HEK293 (cell line): ENCODE measurements around the gene DNHD1.

Experiments
- CTCF ChIA-PET: fragments of 350-600 bp; formaldehyde crosslinking; extraction: SDS; loops from one replicate; lab custom pipeline; 2021; ENCODE audit warnings: antibody characterized with exemption; lab: Yijun Ruan, JAX
- POLR2A ChIA-PET: fragments of 300-600 bp; formaldehyde crosslinking; extraction: SDS; loops from one replicate; lab custom pipeline; 2020; ENCODE audit warnings: antibody characterized with exemption, inconsistent platforms; lab: Yijun Ruan, JAX
- H3K27ac ChIP-seq: fragments of 200-500 bp; sonication (Bioruptor generic); 2 replicates; pipeline ENCODE4 v1.5.1; 2014; ENCODE audit warnings: low read depth, low read length, control low read depth, inconsistent platforms; ENCODE audit errors: extremely low read depth
- H3K36me3 ChIP-seq, 2 experiments: fragments of 200-500 bp in 1 of 2; sonication (Bioruptor generic) in 1 of 2; 1 replicate in 1 of 2; 2 replicates in 1 of 2; pipeline ENCODE4 v1.5.1; 2014 to 2017; ENCODE audit warnings: inconsistent platforms in 2 of 2, low read length in 2 of 2; ENCODE audit not compliant: control insufficient read depth in 2 of 2, insufficient read depth in 1 of 2
- H3K4me1 ChIP-seq: fragments of 200-500 bp; sonication (Bioruptor generic); 2 replicates; pipeline ENCODE4 v1.5.1; 2014; ENCODE audit warnings: mild to moderate bottlenecking, low read length, inconsistent platforms; ENCODE audit not compliant: control insufficient read depth, insufficient read depth
- H3K4me3 ChIP-seq: 2 replicates; pipeline ENCODE4 v1.5.1; 2011; ENCODE audit warnings: low read depth, mild to moderate bottlenecking, control low read depth, low read length, moderate library complexity
- H3K9me3 ChIP-seq: fragments of 200-500 bp; sonication (Bioruptor generic); 2 replicates; pipeline ENCODE4 v1.5.1; 2014; ENCODE audit warnings: low read depth, low read length, inconsistent platforms; ENCODE audit not compliant: control insufficient read depth, insufficient read depth
- INSM2 ChIP-seq: fragments of 450-650 bp; formaldehyde crosslinking; IDR thresholded peaks from 2 replicates; pipeline ENCODE4 v1.5.1; 2016; ENCODE audit warnings: missing biosample characterization, missing genetic modification characterization
- PRDM1 ChIP-seq: fragments of 450-650 bp; formaldehyde crosslinking; IDR thresholded peaks from 2 replicates; pipeline ENCODE4; 2016; ENCODE audit warnings: missing biosample characterization, missing genetic modification characterization
- SCRT1 ChIP-seq: fragments of 450-650 bp; formaldehyde crosslinking; IDR thresholded peaks from 2 replicates; pipeline ENCODE4 v1.5.1; 2016; ENCODE audit warnings: missing biosample characterization, missing genetic modification characterization, borderline replicate concordance
- YY1 ChIP-seq: fragments of 450-650 bp; formaldehyde crosslinking; IDR thresholded peaks from 2 replicates; pipeline ENCODE4 v1.5.1; 2018; ENCODE audit warnings: missing biosample characterization, missing genetic modification characterization
- ZBTB10 ChIP-seq: fragments of 450-650 bp; formaldehyde crosslinking; IDR thresholded peaks from 2 replicates; pipeline ENCODE4 v1.5.1; 2016; ENCODE audit warnings: missing biosample characterization, missing genetic modification characterization
- ZNF133 ChIP-seq: fragments of 450-650 bp; formaldehyde crosslinking; IDR thresholded peaks from 2 replicates; pipeline ENCODE4 v1.5.1; 2016; ENCODE audit warnings: missing biosample characterization, missing genetic modification characterization
- ZNF146 ChIP-seq: fragments of 450-650 bp; formaldehyde crosslinking; IDR thresholded peaks from 2 replicates; pipeline ENCODE4 v1.5.1; 2016; ENCODE audit warnings: missing biosample characterization, missing genetic modification characterization
- ZNF148 ChIP-seq: fragments of 450-650 bp; formaldehyde crosslinking; IDR thresholded peaks from 2 replicates; pipeline ENCODE4 v1.5.0; 2017; ENCODE audit warnings: missing biosample characterization, missing genetic modification characterization, borderline replicate concordance
- ZNF19 ChIP-seq: fragments of 450-650 bp; formaldehyde crosslinking; IDR thresholded peaks from 2 replicates; pipeline ENCODE4; 2016; ENCODE audit warnings: missing biosample characterization, missing genetic modification characterization, low read depth
- ZNF350 ChIP-seq: fragments of 450-650 bp; formaldehyde crosslinking; IDR thresholded peaks from 2 replicates; pipeline ENCODE4 v1.5.0; 2017; ENCODE audit warnings: missing biosample characterization, mild to moderate bottlenecking, missing genetic modification characterization
- ZNF426 ChIP-seq: fragments of 450-650 bp; formaldehyde crosslinking; IDR thresholded peaks from 2 replicates; pipeline ENCODE4 v1.5.1; 2017; ENCODE audit warnings: missing biosample characterization, missing genetic modification characterization, mild to moderate bottlenecking, inconsistent platforms, moderate library complexity
- ZNF488 ChIP-seq: fragments of 450-650 bp; formaldehyde crosslinking; IDR thresholded peaks from 2 replicates; pipeline ENCODE4 v1.5.1; 2016; ENCODE audit warnings: missing biosample characterization, missing genetic modification characterization
- ZNF560 ChIP-seq: fragments of 450-650 bp; formaldehyde crosslinking; IDR thresholded peaks from 2 replicates; pipeline ENCODE4 v1.5.1; 2017; ENCODE audit warnings: missing biosample characterization, missing genetic modification characterization, borderline replicate concordance
- ZNF571 ChIP-seq: fragments of 450-650 bp; formaldehyde crosslinking; IDR thresholded peaks from 2 replicates; pipeline ENCODE4 v1.5.0; 2017; ENCODE audit warnings: missing biosample characterization, missing genetic modification characterization
- ZNF660 ChIP-seq: fragments of 450-650 bp; IDR thresholded peaks from 2 replicates; pipeline ENCODE4 v1.5.1; 2018; ENCODE audit warnings: missing biosample characterization, mild to moderate bottlenecking, missing genetic modification characterization
- ZSCAN16 ChIP-seq: fragments of 450-650 bp; formaldehyde crosslinking; IDR thresholded peaks from 2 replicates; pipeline ENCODE4 v1.5.1; 2016; ENCODE audit warnings: missing biosample characterization, missing genetic modification characterization

The DNHD1 gene

GRCh38 chr11:6546735-6547134 is 49.7 kb downstream of the DNHD1 start:
- Histone ChIP-seq H3K9me3 (no peaks in the 10 kb centered on the region), H3K36me3 (peaks cover 0 to 34% of the 10 kb centered on the region in 2 experiments; a peak in 1 of 3 replicates), H3K4me3 (no peak overlapping the region), H3K4me1 (no peaks in the 10 kb centered on the region), H3K27ac (no peak overlapping the region)
- TF ChIP-seq YY1 (tag by site-specific recombination): no peak
- no peak for TF ChIP-seq ZBTB10 (tag by site-specific recombination)
- no peak for TF ChIP-seq ZNF560 (tag by site-specific recombination)
- TF ChIP-seq PRDM1 (tag by site-specific recombination): no peak
- TF ChIP-seq ZNF148 (tag by site-specific recombination): no peak
- POLR2A ChIA-PET: no interaction called here
- CTCF ChIA-PET: no interaction called here

- Histone ChIP-seq H3K9me3 (no peaks in the 10 kb centered on the region), H3K27ac (no peak overlapping the region), H3K36me3 (peaks cover 0 to 34% of the 10 kb centered on the region in 2 experiments; a peak in 1 of 3 replicates), H3K4me3 (no peak overlapping the region), H3K4me1 (no peaks in the 10 kb centered on the region)
- TF ChIP-seq SCRT1 (tag by site-specific recombination) (no peak), ZNF660 (tag by site-specific recombination) (no peak), ZNF146 (tag by site-specific recombination) (no peak), ZSCAN16 (tag by site-specific recombination) (no peak), ZNF350 (tag by site-specific recombination) (no peak), ZNF133 (tag by site-specific recombination) (no peak), ZNF19 (tag by site-specific recombination) (no peak), ZNF426 (tag by site-specific recombination) (no peak), ZNF571 (tag by site-specific recombination) (no peak), INSM2 (tag by site-specific recombination) (no peak), ZNF488 (tag by site-specific recombination) (no peak)
- ChIA-PET CTCF (interaction anchor here (0.6 to 1.0 kb wide), 2 partner anchors 159 to 184 kb away, joined by 4 read pairs; no protein-coding TSS in a partner anchor), POLR2A (no interaction called here)
Measured at GRCh38 chr11:6547177-6547576, 50.1 kb downstream of the DNHD1 start.
